Measurements from ENCODE around the gene KCNMA1.

DNA sequence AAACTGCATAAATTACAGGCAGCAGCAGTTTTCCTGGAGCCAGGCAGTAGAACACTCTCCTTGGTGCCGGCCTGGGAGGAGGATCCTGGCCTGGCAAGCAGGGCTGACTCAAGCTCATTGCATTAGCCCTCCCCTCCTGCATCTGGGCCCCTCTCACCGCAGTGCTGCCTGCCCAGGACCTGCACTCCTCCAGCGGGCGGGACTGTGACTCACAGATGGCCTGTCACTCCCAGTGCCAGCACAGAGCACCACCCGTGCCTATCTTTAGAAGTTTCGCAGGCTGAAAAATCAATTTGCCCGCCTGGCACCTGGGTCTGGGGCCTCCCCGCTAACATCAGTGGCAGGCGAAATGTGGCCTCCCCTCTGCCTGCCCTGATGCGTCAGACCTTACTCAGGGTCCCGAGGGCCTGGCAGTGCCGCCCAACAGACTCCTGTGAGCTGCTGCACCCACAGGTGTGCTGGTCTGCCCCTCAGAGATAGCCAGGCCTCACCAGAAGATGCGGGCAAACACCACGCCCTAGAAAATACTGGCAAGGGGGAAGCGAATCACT is 123.8 kb downstream of the KCNMA1 start:
- TF ChIP-seq, protein P1, sequence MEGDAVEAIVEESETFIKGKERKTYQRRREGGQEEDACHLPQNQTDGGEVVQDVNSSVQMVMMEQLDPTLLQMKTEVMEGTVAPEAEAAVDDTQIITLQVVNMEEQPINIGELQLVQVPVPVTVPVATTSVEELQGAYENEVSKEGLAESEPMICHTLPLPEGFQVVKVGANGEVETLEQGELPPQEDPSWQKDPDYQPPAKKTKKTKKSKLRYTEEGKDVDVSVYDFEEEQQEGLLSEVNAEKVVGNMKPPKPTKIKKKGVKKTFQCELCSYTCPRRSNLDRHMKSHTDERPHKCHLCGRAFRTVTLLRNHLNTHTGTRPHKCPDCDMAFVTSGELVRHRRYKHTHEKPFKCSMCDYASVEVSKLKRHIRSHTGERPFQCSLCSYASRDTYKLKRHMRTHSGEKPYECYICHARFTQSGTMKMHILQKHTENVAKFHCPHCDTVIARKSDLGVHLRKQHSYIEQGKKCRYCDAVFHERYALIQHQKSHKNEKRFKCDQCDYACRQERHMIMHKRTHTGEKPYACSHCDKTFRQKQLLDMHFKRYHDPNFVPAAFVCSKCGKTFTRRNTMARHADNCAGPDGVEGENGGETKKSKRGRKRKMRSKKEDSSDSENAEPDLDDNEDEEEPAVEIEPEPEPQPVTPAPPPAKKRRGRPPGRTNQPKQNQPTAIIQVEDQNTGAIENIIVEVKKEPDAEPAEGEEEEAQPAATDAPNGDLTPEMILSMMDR (IDR thresholded peaks at IDR 0.05), result no peak
- TF ChIP-seq ZFX (IDR thresholded peaks at IDR 0.05; ENCODE audit: borderline replicate concordance), result no peak

All from 22Rv1 (cell line).